ACC112 (cell line): ENCODE measurements around the gene SLCO3A1.
"Not testable (repeated sequence)": the region's sequence is repeated elsewhere in the genome, so short reads cannot be mapped to it uniquely, and the experiment has no call there.

Source experiments
- H2AFZ ChIP-seq: fragments of 200-600 bp; sonication (generic); one replicate; pipeline ENCODE4 v1.6.0; 2017; ENCODE audit warnings: antibody characterized with exemption, low read length; ENCODE audit not compliant: unreplicated experiment
- H3K27ac ChIP-seq: fragments of 200-600 bp; sonication (generic); 2 replicates; pipeline ENCODE4 v1.5.1; 2014; ENCODE audit warnings: low read depth, mild to moderate bottlenecking, antibody characterized with exemption, low read length, moderate library complexity
- H3K27me3 ChIP-seq: fragments of 200-600 bp; sonication (generic); 2 replicates; pipeline ENCODE4 v1.6.1; 2014; ENCODE audit warnings: mild to moderate bottlenecking, antibody characterized with exemption, low read length, moderate library complexity, mixed read lengths; ENCODE audit not compliant: insufficient read depth
- H3K36me3 ChIP-seq: fragments of 200-600 bp; sonication (generic); 2 replicates; pipeline ENCODE4 v1.6.1; 2016; ENCODE audit warnings: mild to moderate bottlenecking, antibody characterized with exemption, low read length, moderate library complexity, mixed read lengths; ENCODE audit not compliant: insufficient read depth
- H3K4me1 ChIP-seq: fragments of 200-600 bp; sonication (generic); one replicate; pipeline ENCODE4 v1.6.1; 2016; ENCODE audit warnings: low read length, mixed read lengths; ENCODE audit not compliant: insufficient read depth, unreplicated experiment, control insufficient read depth
- H3K4me3 ChIP-seq: fragments of 200-600 bp; sonication (generic); 2 replicates; pipeline ENCODE4 v1.5.1; 2014; ENCODE audit warnings: mild to moderate bottlenecking, low read depth, low read length
- H3K79me2 ChIP-seq: fragments of 200-600 bp; sonication (generic); one replicate; pipeline ENCODE4 v1.6.0; 2016; ENCODE audit warnings: low read length; ENCODE audit not compliant: control insufficient read depth, unreplicated experiment, insufficient read depth

The SLCO3A1 gene

DNA sequence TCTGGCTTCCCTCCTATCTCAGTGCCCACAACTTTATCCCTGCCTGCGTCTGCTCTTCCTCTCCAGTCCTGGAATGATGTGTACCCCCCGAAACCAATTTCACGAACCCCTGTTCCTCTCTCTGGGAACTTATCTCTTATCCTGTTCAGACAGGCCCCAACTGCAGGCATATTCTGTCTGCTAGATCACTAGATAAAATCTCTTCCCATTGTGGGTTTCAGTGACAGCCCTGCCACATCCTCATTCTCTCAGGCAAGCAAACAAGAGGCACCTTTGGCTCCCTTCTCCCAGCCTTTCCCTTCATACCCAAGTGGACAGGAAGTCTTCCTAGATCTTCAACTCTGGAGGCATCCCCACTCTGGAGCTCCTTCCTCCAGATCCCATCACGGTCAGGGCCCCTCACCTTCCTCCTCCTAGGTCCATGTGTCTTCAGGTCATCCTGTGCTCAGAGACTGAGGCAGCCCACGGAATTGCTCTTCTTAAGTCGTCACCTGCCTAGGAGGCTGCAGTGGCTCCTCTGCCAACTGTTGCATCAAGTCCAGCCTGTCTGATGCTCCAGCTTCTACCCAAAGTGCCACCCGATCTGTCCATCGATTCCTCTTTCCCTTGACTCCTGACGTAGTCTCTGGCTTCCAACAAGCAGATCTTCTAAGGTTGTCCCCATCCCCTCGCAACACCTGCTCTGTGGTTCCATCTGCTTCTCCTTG is 190.8 kb downstream of the SLCO3A1 start:
- H3K4me1 ChIP-seq, result no peaks in the 10 kb centered on the region
- no peak overlapping the region for H3K4me3 ChIP-seq
- H3K36me3 ChIP-seq, result no peaks in the 10 kb centered on the region
- no peaks in the 10 kb centered on the region for H3K79me2 ChIP-seq
- no peaks in the 10 kb centered on the region for H3K27me3 ChIP-seq
- H2AFZ ChIP-seq, result no peak overlapping the region
- H3K27ac ChIP-seq, result no peak overlapping the region

DNA sequence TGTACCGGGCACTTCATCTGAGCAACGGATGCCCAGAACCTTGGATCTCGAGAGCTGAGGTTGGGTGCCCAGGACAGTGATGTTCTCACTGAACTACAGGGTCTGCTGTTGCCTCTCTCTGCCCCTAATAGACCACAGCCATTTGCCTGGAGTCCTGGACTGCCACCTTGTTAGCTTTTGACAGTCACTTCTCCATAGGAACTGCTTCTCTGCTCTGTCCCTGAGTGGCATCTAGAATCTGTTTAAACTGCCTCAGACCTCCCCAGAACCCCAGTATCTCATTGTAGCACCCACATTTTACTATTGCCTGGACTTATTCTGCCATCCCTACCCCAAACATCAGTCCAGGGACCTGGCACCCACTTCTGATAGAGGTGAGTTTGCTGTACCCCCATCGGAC is 194.4 kb downstream of the SLCO3A1 start:
- Histone ChIP-seq H2AFZ (no peak overlapping the region), H3K27ac (no peak overlapping the region), H3K4me1 (no peaks in the 10 kb centered on the region), H3K36me3 (no peaks in the 10 kb centered on the region), H3K27me3 (no peaks in the 10 kb centered on the region), H3K79me2 (peaks cover 4% of the 10 kb centered on the region), H3K4me3 (no peak overlapping the region)

GRCh38 chr15:92048739-92049138 is 195.2 kb downstream of the SLCO3A1 start:
- Histone ChIP-seq H3K4me3 (no peak overlapping the region), H3K36me3 (no peaks in the 10 kb centered on the region), H3K79me2 (peaks cover 4% of the 10 kb centered on the region), H3K27ac (no peak overlapping the region), H2AFZ (no peak overlapping the region), H3K4me1 (no peaks in the 10 kb centered on the region), H3K27me3 (no peaks in the 10 kb centered on the region)

- no peak overlapping the region for H2AFZ ChIP-seq
- peaks cover 4% of the 10 kb centered on the region for H3K79me2 ChIP-seq
- no peaks in the 10 kb centered on the region for H3K4me1 ChIP-seq
- no peak overlapping the region for H3K4me3 ChIP-seq
- H3K27me3 ChIP-seq, result no peaks in the 10 kb centered on the region
- H3K36me3 ChIP-seq, result no peaks in the 10 kb centered on the region
- H3K27ac ChIP-seq, result no peak overlapping the region
Measured at GRCh38 chr15:92049290-92049989, 195.9 kb downstream of the SLCO3A1 start.

GRCh38 chr15:92050220-92050898 is 196.9 kb downstream of the SLCO3A1 start:
- Histone ChIP-seq H3K36me3 (no peaks in the 10 kb centered on the region), H3K27ac (no peak overlapping the region), H2AFZ (no peak overlapping the region), H3K79me2 (peaks cover 4% of the 10 kb centered on the region), H3K27me3 (no peaks in the 10 kb centered on the region), H3K4me1 (no peaks in the 10 kb centered on the region), H3K4me3 (no peak overlapping the region)

DNA sequence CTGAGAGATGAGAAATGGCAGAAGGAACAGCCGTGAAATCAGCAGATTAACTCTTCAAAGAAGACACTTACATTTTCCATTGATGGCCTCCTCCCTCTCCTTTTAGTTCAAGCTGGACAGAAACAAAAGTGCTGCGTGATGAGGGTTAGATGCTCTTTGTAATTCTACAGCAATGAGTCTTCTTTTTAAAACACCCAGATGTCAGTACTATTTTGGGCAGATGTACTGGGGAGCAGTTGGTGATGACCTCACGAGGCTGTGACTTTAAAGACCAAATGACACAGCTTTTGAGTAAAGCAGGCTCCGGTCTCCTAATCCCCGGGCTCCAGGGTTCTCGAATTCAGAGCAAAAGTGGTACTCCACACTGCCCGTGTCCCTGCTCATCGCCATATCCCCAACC is 198.2 kb downstream of the SLCO3A1 start:
- Histone ChIP-seq H3K36me3 (no peaks in the 10 kb centered on the region), H3K4me1 (no peaks in the 10 kb centered on the region), H3K27ac (no peak overlapping the region), H3K4me3 (no peak overlapping the region), H2AFZ (no peak overlapping the region), H3K79me2 (peaks cover 6% of the 10 kb centered on the region), H3K27me3 (no peaks in the 10 kb centered on the region)

GRCh38 chr15:92053753-92054316 is 200.3 kb downstream of the SLCO3A1 start:
- H2AFZ ChIP-seq, result no peak overlapping the region
- H3K36me3 ChIP-seq, result no peaks in the 10 kb centered on the region
- no peak overlapping the region for H3K27ac ChIP-seq
- H3K27me3 ChIP-seq, result no peaks in the 10 kb centered on the region
- H3K79me2 ChIP-seq, result peaks cover 6% of the 10 kb centered on the region
- H3K4me3 ChIP-seq, result no peak overlapping the region
- no peaks in the 10 kb centered on the region for H3K4me1 ChIP-seq

- no peaks in the 10 kb centered on the region for H3K27me3 ChIP-seq
- no peaks in the 10 kb centered on the region for H3K36me3 ChIP-seq
- no peak overlapping the region for H2AFZ ChIP-seq
- peaks cover 3% of the 10 kb centered on the region for H3K79me2 ChIP-seq
- no peak overlapping the region for H3K27ac ChIP-seq
- H3K4me3 ChIP-seq, result no peak overlapping the region
- H3K4me1 ChIP-seq, result no peaks in the 10 kb centered on the region
Measured at GRCh38 chr15:92056875-92057274, 203.4 kb downstream of the SLCO3A1 start.

GRCh38 chr15:92059036-92059970 is 205.8 kb downstream of the SLCO3A1 start:
- Histone ChIP-seq H3K36me3 (no peaks in the 10 kb centered on the region), H3K27ac (no peak overlapping the region), H2AFZ (no peak overlapping the region), H3K4me1 (no peaks in the 10 kb centered on the region), H3K4me3 (no peak overlapping the region), H3K79me2 (peaks cover 3% of the 10 kb centered on the region), H3K27me3 (no peaks in the 10 kb centered on the region)

DNA sequence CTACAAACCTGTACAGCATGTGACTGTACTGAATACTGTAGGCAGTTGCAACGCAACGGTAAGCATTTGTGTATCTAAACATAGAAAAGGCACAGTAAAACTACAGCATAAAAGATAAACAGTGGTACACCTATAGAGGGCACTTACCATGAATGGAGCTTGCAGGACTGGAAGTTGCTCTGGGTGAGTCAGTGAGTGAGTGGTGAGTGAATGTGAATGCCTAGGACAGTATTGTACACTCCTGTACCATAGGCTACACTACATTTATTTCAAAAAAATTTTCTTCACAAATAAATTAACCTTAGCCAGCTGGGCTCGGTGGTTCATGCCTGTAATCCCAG is 206.4 kb downstream of the SLCO3A1 start:
- H3K4me3 ChIP-seq, H3K4me1 ChIP-seq, H3K79me2 ChIP-seq, H2AFZ ChIP-seq, H3K27me3 ChIP-seq, H3K27ac ChIP-seq, H3K36me3 ChIP-seq: not testable (repeated sequence)
